ENCODE measurements around the gene PKD1.

GRCh38 chr16:2070576-2071453 is 64.9 kb downstream of the PKD1 start:
- TF ChIP-seq CTCF (IDR thresholded peaks at IDR 0.05; ENCODE audit: poor library complexity, severe bottlenecking), result no peak
- no peak for TF ChIP-seq REST (IDR thresholded peaks at IDR 0.05; ENCODE audit: borderline replicate concordance)
- no peak for TF ChIP-seq TAF1 (IDR thresholded peaks at IDR 0.05; ENCODE audit: low read depth)
- TF ChIP-seq EZH2 (IDR thresholded peaks at IDR 0.05; ENCODE audit: borderline replicate concordance, insufficient read depth, low read length, poor library complexity, severe bottlenecking), result no peak
- no peak for TF ChIP-seq POLR2AphosphoS5 (IDR thresholded peaks at IDR 0.05)
- no peak for TF ChIP-seq RAD21 (conservative IDR thresholded peaks at IDR 0.05)

All from neural cell (in vitro differentiated cells).